Activated T-helper 1 cell treated with anti-CD3 and anti-CD28 coated beads, Interleukin-12 subunit alpha, Interleukin-12 subunit beta, Interleukin-2, Interleukin-4 antibody, amounts not matched to agents 30 ng/mL and 10 ng/mL and 1 ng/mL, durations not matched to agents 14 hours and 24 hours and 36 hours (primary cell): ENCODE data around the gene SPATA2. TPM values are rescaled to one million over a fixed set of nuclear protein-coding genes. Genes with fewer than 3 reads are reported as not detected.

Experiments used
- DNase-seq: peaks from one replicate; pipeline ENCODE4 v3.0.0; 2021; ENCODE audit warnings: low spot score
- H3K27ac Mint-ChIP-seq: one replicate; pipeline ENCODE4 v1.8.0; 2021; ENCODE audit warnings: mild to moderate bottlenecking, mixed read lengths
- H3K27me3 Mint-ChIP-seq: one replicate; pipeline ENCODE4 v1.8.0; 2022; ENCODE audit warnings: mild to moderate bottlenecking, moderate library complexity, mixed read lengths; ENCODE audit not compliant: insufficient read depth
- H3K36me3 Mint-ChIP-seq: one replicate; pipeline ENCODE4 v1.8.0; 2021; ENCODE audit warnings: low read depth, mixed read lengths
- H3K4me1 Mint-ChIP-seq: one replicate; pipeline ENCODE4 v1.8.0; 2021; ENCODE audit warnings: low read depth, mixed read lengths
- H3K4me3 Mint-ChIP-seq: one replicate; pipeline ENCODE4 v1.8.0; 2021; ENCODE audit warnings: mild to moderate bottlenecking, moderate library complexity, mixed read lengths
- H3K9me3 Mint-ChIP-seq: one replicate; pipeline ENCODE4 v1.8.0; 2021; ENCODE audit warnings: mixed read lengths
- intact Hi-C: fragments of 100-400 bp; cut with micrococcal nuclease; formaldehyde crosslinking; loops from one replicate; pipeline ENCODE4 v1.15.1; 2024
- total RNA-seq: library from RNA; stranded (reverse); gene quantifications from 2 replicates; pipeline ENCODE4 v1.2.3, GENCODE V29; 2022

The SPATA2 gene
- total RNA-seq, 1 donor from 2014 or later, result 9.7 TPM

DNA sequence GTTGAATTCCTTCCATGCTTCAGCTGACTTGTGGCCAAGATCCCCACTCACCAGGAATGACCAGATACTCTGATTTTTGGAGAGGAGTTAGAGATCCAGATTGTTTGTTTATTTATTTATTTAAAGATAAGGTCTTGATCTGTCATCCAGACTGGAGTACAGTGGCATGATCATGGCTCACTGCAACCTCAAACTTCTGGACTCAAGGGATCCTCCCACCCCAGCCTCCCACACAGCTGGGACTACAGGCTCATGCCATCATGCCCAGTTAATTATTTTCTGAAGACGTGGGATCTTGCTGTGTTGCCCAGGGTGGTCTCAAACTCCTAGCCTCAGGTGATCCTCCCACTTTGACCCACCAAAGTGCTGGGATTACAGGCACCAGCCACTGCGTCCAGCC is 4.1 kb upstream of the SPATA2 start:
- H3K4me1 Mint-ChIP-seq, result peaks cover 17% of the 10 kb centered on the region
- H3K27me3 Mint-ChIP-seq, result peaks cover 8% of the 10 kb centered on the region
- intact Hi-C loops, result no loop called here
- H3K4me3 Mint-ChIP-seq, result no peak overlapping the region
- no peak overlapping the region for H3K27ac Mint-ChIP-seq
- no peaks in the 10 kb centered on the region for H3K36me3 Mint-ChIP-seq
- no peak for DNase-seq
- H3K9me3 Mint-ChIP-seq, result no peaks in the 10 kb centered on the region

DNA sequence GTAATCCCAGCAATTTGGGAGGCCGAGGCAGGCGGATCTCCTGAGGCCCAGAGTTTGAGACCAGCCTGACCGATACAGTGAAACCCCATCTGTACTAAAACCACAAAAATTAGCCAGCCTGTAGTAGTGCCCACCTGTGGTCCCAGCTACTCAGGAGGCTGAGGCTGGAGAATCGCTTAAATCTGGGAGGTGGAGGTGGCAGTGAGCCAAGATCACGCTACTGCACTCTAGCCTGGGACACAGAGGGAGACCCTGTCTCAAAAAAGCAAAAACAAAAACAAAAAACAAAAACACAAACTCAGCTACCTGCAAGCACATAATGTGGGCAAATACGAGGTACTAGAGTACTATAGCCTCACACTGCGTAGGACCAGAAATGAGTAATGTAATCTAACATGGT is 3.7 kb upstream of the SPATA2 start:
- Mint-ChIP-seq H3K27me3 (peaks cover 4% of the 10 kb centered on the region), H3K4me1 (peaks cover 21% of the 10 kb centered on the region), H3K9me3 (no peaks in the 10 kb centered on the region), H3K27ac (no peak overlapping the region), H3K4me3 (no peak overlapping the region), H3K36me3 (no peaks in the 10 kb centered on the region)
- intact Hi-C loops, result no loop called here
- no peak for DNase-seq

GRCh38 chr20:49918446-49918845 is 3.1 kb upstream of the SPATA2 start:
- DNase-seq, result no peak
- Mint-ChIP-seq H3K27ac (no peak overlapping the region), H3K27me3 (peaks cover 4% of the 10 kb centered on the region), H3K4me1 (peaks cover 27% of the 10 kb centered on the region), H3K9me3 (no peaks in the 10 kb centered on the region), H3K4me3 (no peak overlapping the region), H3K36me3 (no peaks in the 10 kb centered on the region)
- intact Hi-C loops, result loop anchor here (1.0 kb wide), 1 partner anchor 10 kb away; no protein-coding TSS in a partner anchor

DNA sequence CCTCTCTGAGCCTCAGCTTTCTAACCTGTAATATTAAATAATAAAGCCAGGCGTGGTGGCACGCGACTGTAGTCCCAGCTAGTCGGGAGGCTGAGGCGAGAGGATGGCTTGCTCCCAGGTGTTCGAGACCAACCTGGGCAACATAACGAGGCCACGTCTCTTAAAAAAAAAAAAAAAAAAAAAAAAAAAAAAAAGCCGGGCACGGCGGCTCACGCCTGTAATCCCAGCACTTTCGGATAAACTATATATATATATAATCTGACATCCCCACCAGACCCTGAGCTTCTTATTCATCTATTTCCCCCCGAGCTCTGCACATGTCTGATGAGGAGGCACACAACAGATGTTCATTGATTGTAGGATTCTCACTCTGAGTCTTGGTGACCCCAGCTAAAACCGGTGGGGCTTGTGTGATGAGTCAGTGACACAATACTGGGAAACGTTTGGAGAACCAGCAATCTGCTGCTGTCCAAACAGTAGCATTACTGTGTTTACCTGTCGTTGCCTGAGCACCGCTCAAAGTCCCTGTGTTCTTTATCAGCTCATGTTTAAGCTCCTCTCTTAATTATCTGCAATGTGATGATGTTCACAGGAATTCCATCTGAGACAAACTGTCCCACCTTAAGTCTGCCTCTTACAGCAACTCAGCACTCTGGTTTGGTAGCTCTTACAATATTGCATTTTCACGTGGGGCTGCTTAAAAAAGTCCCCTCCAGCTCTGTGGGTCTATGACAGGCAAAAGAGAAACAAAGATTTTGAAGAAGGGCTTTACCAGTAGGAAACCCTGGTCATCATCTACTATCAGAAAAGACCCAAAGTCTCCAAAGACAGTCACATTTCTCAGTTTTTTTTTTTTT is 1.0 kb upstream of the SPATA2 start:
- DNase-seq, result no peak
- peak overlapping the region; percentile 99 for H3K27ac Mint-ChIP-seq
- H3K4me1 Mint-ChIP-seq, result peaks cover 27% of the 10 kb centered on the region
- H3K27me3 Mint-ChIP-seq, result peaks cover 2% of the 10 kb centered on the region
- intact Hi-C loops, result no loop called here
- H3K4me3 Mint-ChIP-seq, result peak overlapping the region; percentile 95
- no peaks in the 10 kb centered on the region for H3K9me3 Mint-ChIP-seq
- peaks cover 3% of the 10 kb centered on the region for H3K36me3 Mint-ChIP-seq

DNA sequence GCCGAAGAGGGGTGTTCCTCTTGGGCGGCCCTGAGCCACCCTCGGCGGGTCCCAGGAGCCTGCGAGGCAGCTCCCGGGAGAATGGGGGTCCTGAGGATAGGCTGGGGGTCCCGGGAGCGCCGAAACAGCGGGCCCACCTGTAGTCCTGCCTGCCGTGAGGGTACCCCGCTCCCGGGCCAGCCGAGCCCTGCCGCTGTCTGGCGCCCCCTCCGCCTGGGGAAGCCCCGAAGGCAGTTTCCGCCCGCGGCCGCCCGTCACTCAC is 280 bp downstream of the SPATA2 start:
- Mint-ChIP-seq H3K4me1 (peaks cover 27% of the 10 kb centered on the region), H3K4me3 (peak overlapping the region; percentile 95), H3K27me3 (no peaks in the 10 kb centered on the region), H3K9me3 (no peaks in the 10 kb centered on the region), H3K36me3 (peaks cover 5% of the 10 kb centered on the region), H3K27ac (peak overlapping the region; percentile 99)
- no peak for DNase-seq
- intact Hi-C loops, result loop anchor here (1.0 to 2.0 kb wide), 4 partner anchors 21 to 305 kb away; partner anchors contain the start of genes RNF114 and SLC9A8

- no peaks in the 10 kb centered on the region for H3K9me3 Mint-ChIP-seq
- no peak for DNase-seq
- intact Hi-C loops, result loop anchor here (1.0 to 2.0 kb wide), 4 partner anchors 20 to 304 kb away; partner anchors contain the start of genes RNF114 and SLC9A8
- no peaks in the 10 kb centered on the region for H3K27me3 Mint-ChIP-seq
- H3K4me1 Mint-ChIP-seq, result peaks cover 27% of the 10 kb centered on the region
- H3K4me3 Mint-ChIP-seq, result peak overlapping the region; percentile 95
- peaks cover 8% of the 10 kb centered on the region for H3K36me3 Mint-ChIP-seq
- peak overlapping the region; percentile 99 for H3K27ac Mint-ChIP-seq
Observed at GRCh38 chr20:49914310-49915117, 815 bp downstream of the SPATA2 start.

DNA sequence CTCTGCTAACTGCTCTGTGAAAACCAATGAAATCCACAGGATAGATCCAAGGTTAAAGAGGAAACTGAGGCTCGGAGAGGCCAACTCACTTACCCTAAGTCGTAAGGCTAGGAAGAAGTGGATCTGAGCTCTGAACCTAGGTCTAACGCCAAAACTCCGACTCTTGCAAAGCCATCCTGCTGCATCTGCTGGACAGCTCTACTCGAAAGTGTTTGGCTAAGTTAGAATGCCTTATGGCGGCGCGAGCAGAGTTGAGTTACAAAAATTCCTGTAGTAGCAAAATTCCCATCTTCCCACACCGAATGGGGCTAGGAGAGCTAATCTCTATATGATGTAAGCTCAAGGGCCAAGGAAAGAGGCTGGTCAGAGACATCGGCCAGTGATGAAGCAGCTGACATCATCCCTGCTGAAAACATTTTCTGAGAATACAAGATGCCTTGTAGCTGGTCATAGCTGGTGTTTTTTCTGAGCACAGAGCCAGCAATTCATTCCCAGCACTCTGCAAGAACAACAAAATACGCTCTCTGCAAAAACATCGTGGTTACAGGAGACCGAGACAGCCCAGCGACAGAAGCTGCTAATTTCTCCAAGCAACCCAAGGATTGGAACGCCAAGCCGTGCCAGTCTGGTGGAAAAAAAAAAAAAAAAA is 1.8 kb downstream of the SPATA2 start:
- H3K4me1 Mint-ChIP-seq, result peaks cover 27% of the 10 kb centered on the region
- intact Hi-C loops, result loop anchor here (2.0 kb wide), 1 partner anchor 101 kb away; the partner anchor contains the start of gene SLC9A8
- H3K27ac Mint-ChIP-seq, result peak overlapping the region; percentile 29
- no peak for DNase-seq
- no peaks in the 10 kb centered on the region for H3K9me3 Mint-ChIP-seq
- H3K36me3 Mint-ChIP-seq, result peaks cover 10% of the 10 kb centered on the region
- no peaks in the 10 kb centered on the region for H3K27me3 Mint-ChIP-seq
- peak overlapping the region; percentile 66 for H3K4me3 Mint-ChIP-seq

- DNase-seq, result no peak
- Mint-ChIP-seq H3K36me3 (peaks cover 18% of the 10 kb centered on the region), H3K4me3 (no peak overlapping the region), H3K9me3 (no peaks in the 10 kb centered on the region), H3K27me3 (no peaks in the 10 kb centered on the region), H3K27ac (no peak overlapping the region), H3K4me1 (peaks cover 15% of the 10 kb centered on the region)
- intact Hi-C loops, result no loop called here
Observed at GRCh38 chr20:49910340-49910706, 5.0 kb downstream of the SPATA2 start.

- Mint-ChIP-seq H3K4me1 (peaks cover 13% of the 10 kb centered on the region), H3K27ac (no peak overlapping the region), H3K36me3 (peaks cover 21% of the 10 kb centered on the region), H3K4me3 (no peak overlapping the region), H3K27me3 (no peaks in the 10 kb centered on the region), H3K9me3 (no peaks in the 10 kb centered on the region)
- intact Hi-C loops, result no loop called here
- DNase-seq, result no peak
Observed at GRCh38 chr20:49909499-49910339, 5.6 kb downstream of the SPATA2 start.

DNA sequence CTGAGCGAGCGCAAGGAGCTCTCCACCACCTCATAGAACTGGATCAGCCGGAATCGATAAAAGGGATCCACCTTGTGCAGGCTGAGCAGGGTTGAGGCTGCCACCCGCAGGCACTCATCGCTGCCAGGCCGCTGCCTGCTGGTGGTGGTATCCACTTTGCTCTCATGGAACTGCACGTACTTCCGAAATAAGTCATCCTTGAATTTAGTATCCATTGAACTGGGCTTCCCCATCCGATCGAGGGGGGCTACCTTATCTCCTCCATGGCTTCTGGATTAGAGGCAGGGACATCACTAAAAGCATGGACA is 7.1 kb downstream of the SPATA2 start:
- DNase-seq, result no peak
- no peak overlapping the region for H3K4me3 Mint-ChIP-seq
- H3K36me3 Mint-ChIP-seq, result peaks cover 28% of the 10 kb centered on the region
- no peaks in the 10 kb centered on the region for H3K27me3 Mint-ChIP-seq
- H3K9me3 Mint-ChIP-seq, result no peaks in the 10 kb centered on the region
- intact Hi-C loops, result no loop called here
- no peaks in the 10 kb centered on the region for H3K4me1 Mint-ChIP-seq
- no peak overlapping the region for H3K27ac Mint-ChIP-seq

GRCh38 chr20:49907405-49908257 is 7.7 kb downstream of the SPATA2 start:
- Mint-ChIP-seq H3K27me3 (no peaks in the 10 kb centered on the region), H3K9me3 (no peaks in the 10 kb centered on the region), H3K27ac (no peak overlapping the region), H3K4me3 (no peak overlapping the region), H3K4me1 (no peaks in the 10 kb centered on the region), H3K36me3 (peaks cover 28% of the 10 kb centered on the region)
- intact Hi-C loops, result no loop called here
- DNase-seq, result no peak
